Measurements from ENCODE around the gene PNMA1.

Gene PNMA1

DNA sequence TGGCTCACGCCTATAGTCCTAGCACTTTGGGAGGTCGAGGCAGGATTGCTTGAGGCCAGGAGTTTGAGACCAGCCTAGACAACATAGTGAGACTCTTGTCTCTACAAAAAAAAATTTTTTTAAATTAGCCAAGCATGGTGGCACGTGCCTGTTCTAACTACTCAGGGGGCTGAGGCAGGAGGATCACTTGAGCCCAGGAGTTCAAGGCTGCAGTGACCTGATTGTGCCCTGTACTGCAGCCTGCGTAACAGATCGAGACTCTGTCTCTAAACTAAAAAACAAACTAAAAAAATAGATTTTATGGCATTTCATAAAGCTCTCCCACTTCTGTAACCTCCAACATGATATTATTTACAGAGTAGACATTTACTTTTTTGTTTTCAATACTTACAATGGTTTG, 29.6 kb downstream of the PNMA1 start:
- Histone ChIP-seq H3K4me1 (ENCODE audit: control insufficient read depth, low read depth, low read length) (no peaks in the 10 kb centered on the region), H3K23ac (ENCODE audit: low read length) (no peak overlapping the region), H3K79me2 (ENCODE audit: control insufficient read depth, insufficient read depth, low read length) (no peaks in the 10 kb centered on the region), H3K79me1 (ENCODE audit: low read length) (no peaks in the 10 kb centered on the region), H2BK120ac (ENCODE audit: low read depth, low read length) (no peak overlapping the region), H4K5ac (ENCODE audit: low read length) (no peak overlapping the region), H3K4me3 (ENCODE audit: low read length) (no peak overlapping the region), H3K56ac (ENCODE audit: low read length) (no peak overlapping the region), H3K9ac (ENCODE audit: low read length) (no peak overlapping the region), H2BK15ac (replicated peaks; ENCODE audit: low read depth) (no peak overlapping the region), H3K36me3 (ENCODE audit: control insufficient read depth, insufficient read depth, low read length) (no peaks in the 10 kb centered on the region), H3K4me2 (ENCODE audit: low read length) (no peak overlapping the region), H3K27me3 (ENCODE audit: insufficient read depth, low read length, poor library complexity) (no peaks in the 10 kb centered on the region), H3K4ac (ENCODE audit: low read depth, low read length) (no peak overlapping the region), H4K8ac (ENCODE audit: low read depth, low read length) (no peak overlapping the region), H3K27ac (ENCODE audit: low read depth, low read length) (no peak overlapping the region), H2BK5ac (ENCODE audit: low read length) (no peak overlapping the region), H2AK5ac (ENCODE audit: low read length) (no peak overlapping the region), H3K18ac (ENCODE audit: low read length) (no peak overlapping the region)
- no peak for DNase-seq
- no CpG with 5 or more reads among the region's 5 CpGs for WGBS (ENCODE audit: extremely low coverage, insufficient coverage, low lambda C conversion rate)

DNA sequence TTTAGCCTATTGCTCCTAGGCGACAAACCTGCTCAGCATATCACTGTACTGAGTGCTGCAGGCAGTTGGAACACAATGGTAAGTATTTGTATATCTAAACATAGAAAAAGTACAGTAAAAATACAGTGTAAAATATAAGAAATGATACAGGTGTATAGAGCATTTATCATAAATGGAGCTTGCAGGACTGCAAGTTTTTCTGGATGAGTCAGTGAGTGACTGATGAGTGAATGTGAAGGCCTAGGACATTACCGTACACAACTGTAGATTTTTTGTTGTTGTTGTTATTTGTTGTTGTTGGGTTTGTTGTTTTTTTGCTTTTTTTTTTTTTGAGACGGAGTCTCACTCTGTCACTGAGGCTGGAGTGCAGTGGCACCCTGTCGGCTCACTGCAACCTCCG, 33.4 kb downstream of the PNMA1 start:
- no peak overlapping the region for H3K18ac ChIP-seq (ENCODE audit: low read length)
- H3K23ac ChIP-seq (ENCODE audit: low read length), result no peak overlapping the region
- no peak overlapping the region for H3K27ac ChIP-seq (ENCODE audit: low read depth, low read length)
- H2BK5ac ChIP-seq (ENCODE audit: low read length), result no peak overlapping the region
- H2BK120ac ChIP-seq (ENCODE audit: low read depth, low read length), result no peak overlapping the region
- no peaks in the 10 kb centered on the region for H3K79me1 ChIP-seq (ENCODE audit: low read length)
- H2AK5ac ChIP-seq (ENCODE audit: low read length), result no peak overlapping the region
- H3K79me2 ChIP-seq (ENCODE audit: control insufficient read depth, insufficient read depth, low read length), result no peaks in the 10 kb centered on the region
- no peaks in the 10 kb centered on the region for H3K36me3 ChIP-seq (ENCODE audit: control insufficient read depth, insufficient read depth, low read length)
- no CpG with 5 or more reads among the region's 5 CpGs for WGBS (ENCODE audit: extremely low coverage, insufficient coverage, low lambda C conversion rate)
- H4K5ac ChIP-seq (ENCODE audit: low read length), result no peak overlapping the region
- H4K8ac ChIP-seq (ENCODE audit: low read depth, low read length), result no peak overlapping the region
- H3K4me3 ChIP-seq (ENCODE audit: low read length), result no peak overlapping the region
- H3K9ac ChIP-seq (ENCODE audit: low read length), result no peak overlapping the region
- no peak overlapping the region for H2BK15ac ChIP-seq (replicated peaks; ENCODE audit: low read depth)
- H3K56ac ChIP-seq (ENCODE audit: low read length), result no peak overlapping the region
- H3K27me3 ChIP-seq (ENCODE audit: insufficient read depth, low read length, poor library complexity), result no peaks in the 10 kb centered on the region
- DNase-seq, result no peak
- H3K4me1 ChIP-seq (ENCODE audit: control insufficient read depth, low read depth, low read length), result no peaks in the 10 kb centered on the region
- no peak overlapping the region for H3K4me2 ChIP-seq (ENCODE audit: low read length)
- H3K4ac ChIP-seq (ENCODE audit: low read depth, low read length), result no peak overlapping the region

GRCh38 chr14:73678698-73679097, 35.5 kb downstream of the PNMA1 start:
- no peak overlapping the region for H3K18ac ChIP-seq (ENCODE audit: low read length)
- no peak overlapping the region for H2BK15ac ChIP-seq (replicated peaks; ENCODE audit: low read depth)
- H2BK120ac ChIP-seq (ENCODE audit: low read depth, low read length), result no peak overlapping the region
- H3K4me1 ChIP-seq (ENCODE audit: control insufficient read depth, low read depth, low read length), result no peaks in the 10 kb centered on the region
- no peak overlapping the region for H3K4me2 ChIP-seq (ENCODE audit: low read length)
- no peak overlapping the region for H3K27ac ChIP-seq (ENCODE audit: low read depth, low read length)
- H3K79me2 ChIP-seq (ENCODE audit: control insufficient read depth, insufficient read depth, low read length), result no peaks in the 10 kb centered on the region
- no peak for DNase-seq
- no peak overlapping the region for H3K4me3 ChIP-seq (ENCODE audit: low read length)
- H3K56ac ChIP-seq (ENCODE audit: low read length), result no peak overlapping the region
- H3K4ac ChIP-seq (ENCODE audit: low read depth, low read length), result no peak overlapping the region
- WGBS (ENCODE audit: extremely low coverage, insufficient coverage, low lambda C conversion rate), result no CpG with 5 or more reads among the region's 4 CpGs
- no peak overlapping the region for H4K8ac ChIP-seq (ENCODE audit: low read depth, low read length)
- H3K36me3 ChIP-seq (ENCODE audit: control insufficient read depth, insufficient read depth, low read length), result no peaks in the 10 kb centered on the region
- H3K9ac ChIP-seq (ENCODE audit: low read length), result no peak overlapping the region
- H4K5ac ChIP-seq (ENCODE audit: low read length), result no peak overlapping the region
- no peaks in the 10 kb centered on the region for H3K27me3 ChIP-seq (ENCODE audit: insufficient read depth, low read length, poor library complexity)
- H3K23ac ChIP-seq (ENCODE audit: low read length), result no peak overlapping the region
- no peak overlapping the region for H2BK5ac ChIP-seq (ENCODE audit: low read length)
- no peak overlapping the region for H2AK5ac ChIP-seq (ENCODE audit: low read length)
- no peaks in the 10 kb centered on the region for H3K79me1 ChIP-seq (ENCODE audit: low read length)

DNA sequence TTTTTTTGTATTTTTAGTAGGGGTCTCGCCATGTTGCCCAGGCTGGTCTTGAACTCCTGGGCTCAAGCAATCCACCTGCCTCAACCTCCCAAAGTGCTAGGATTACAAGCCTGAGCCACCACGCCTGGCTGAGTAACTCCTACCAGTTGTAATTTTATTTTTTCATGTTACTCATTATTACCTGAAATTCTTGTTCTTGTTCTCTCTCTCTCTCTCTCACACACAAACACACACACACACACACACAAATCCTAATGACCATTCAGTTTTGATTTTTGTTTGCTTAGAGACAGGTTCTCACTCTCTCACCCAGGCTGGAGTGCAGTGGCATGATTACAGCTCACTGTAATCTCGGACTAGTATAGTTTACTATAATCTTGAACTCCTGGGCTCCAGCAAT, 39.2 kb downstream of the PNMA1 start:
- Histone ChIP-seq H2BK15ac (replicated peaks; ENCODE audit: low read depth) (no peak overlapping the region), H2BK120ac (ENCODE audit: low read depth, low read length) (no peak overlapping the region), H4K5ac (ENCODE audit: low read length) (no peak overlapping the region), H3K36me3 (ENCODE audit: control insufficient read depth, insufficient read depth, low read length) (no peaks in the 10 kb centered on the region), H3K4me2 (ENCODE audit: low read length) (no peak overlapping the region), H3K27me3 (ENCODE audit: insufficient read depth, low read length, poor library complexity) (no peaks in the 10 kb centered on the region), H3K9ac (ENCODE audit: low read length) (no peak overlapping the region), H3K18ac (ENCODE audit: low read length) (no peak overlapping the region), H4K8ac (ENCODE audit: low read depth, low read length) (no peak overlapping the region), H3K4me1 (ENCODE audit: control insufficient read depth, low read depth, low read length) (no peaks in the 10 kb centered on the region), H2AK5ac (ENCODE audit: low read length) (no peak overlapping the region), H3K4me3 (ENCODE audit: low read length) (no peak overlapping the region), H2BK5ac (ENCODE audit: low read length) (no peak overlapping the region), H3K79me2 (ENCODE audit: control insufficient read depth, insufficient read depth, low read length) (no peaks in the 10 kb centered on the region), H3K56ac (ENCODE audit: low read length) (no peak overlapping the region), H3K4ac (ENCODE audit: low read depth, low read length) (no peak overlapping the region), H3K27ac (ENCODE audit: low read depth, low read length) (no peak overlapping the region), H3K79me1 (ENCODE audit: low read length) (no peaks in the 10 kb centered on the region), H3K23ac (ENCODE audit: low read length) (no peak overlapping the region)
- WGBS (ENCODE audit: extremely low coverage, insufficient coverage, low lambda C conversion rate), result no CpG with 5 or more reads among the region's 3 CpGs
- no peak for DNase-seq

GRCh38 chr14:73667854-73668253, 46.3 kb downstream of the PNMA1 start:
- H2BK15ac ChIP-seq (replicated peaks; ENCODE audit: low read depth), result no peak overlapping the region
- H3K27me3 ChIP-seq (ENCODE audit: insufficient read depth, low read length, poor library complexity), result no peaks in the 10 kb centered on the region
- H3K4me3 ChIP-seq (ENCODE audit: low read length), result no peak overlapping the region
- no peak overlapping the region for H3K23ac ChIP-seq (ENCODE audit: low read length)
- H3K9ac ChIP-seq (ENCODE audit: low read length), result no peak overlapping the region
- H4K5ac ChIP-seq (ENCODE audit: low read length), result no peak overlapping the region
- no peak overlapping the region for H3K18ac ChIP-seq (ENCODE audit: low read length)
- H3K4ac ChIP-seq (ENCODE audit: low read depth, low read length), result no peak overlapping the region
- no peaks in the 10 kb centered on the region for H3K4me1 ChIP-seq (ENCODE audit: control insufficient read depth, low read depth, low read length)
- no peak overlapping the region for H2BK5ac ChIP-seq (ENCODE audit: low read length)
- no peak overlapping the region for H3K56ac ChIP-seq (ENCODE audit: low read length)
- H2BK120ac ChIP-seq (ENCODE audit: low read depth, low read length), result no peak overlapping the region
- WGBS (ENCODE audit: extremely low coverage, insufficient coverage, low lambda C conversion rate), result 100% methylated on average over 1 of the region's 3 CpGs
- no peaks in the 10 kb centered on the region for H3K79me2 ChIP-seq (ENCODE audit: control insufficient read depth, insufficient read depth, low read length)
- H3K4me2 ChIP-seq (ENCODE audit: low read length), result no peak overlapping the region
- no peak overlapping the region for H3K27ac ChIP-seq (ENCODE audit: low read depth, low read length)
- no peaks in the 10 kb centered on the region for H3K36me3 ChIP-seq (ENCODE audit: control insufficient read depth, insufficient read depth, low read length)
- H3K79me1 ChIP-seq (ENCODE audit: low read length), result no peaks in the 10 kb centered on the region
- no peak overlapping the region for H2AK5ac ChIP-seq (ENCODE audit: low read length)
- no peak for DNase-seq
- no peak overlapping the region for H4K8ac ChIP-seq (ENCODE audit: low read depth, low read length)

DNA sequence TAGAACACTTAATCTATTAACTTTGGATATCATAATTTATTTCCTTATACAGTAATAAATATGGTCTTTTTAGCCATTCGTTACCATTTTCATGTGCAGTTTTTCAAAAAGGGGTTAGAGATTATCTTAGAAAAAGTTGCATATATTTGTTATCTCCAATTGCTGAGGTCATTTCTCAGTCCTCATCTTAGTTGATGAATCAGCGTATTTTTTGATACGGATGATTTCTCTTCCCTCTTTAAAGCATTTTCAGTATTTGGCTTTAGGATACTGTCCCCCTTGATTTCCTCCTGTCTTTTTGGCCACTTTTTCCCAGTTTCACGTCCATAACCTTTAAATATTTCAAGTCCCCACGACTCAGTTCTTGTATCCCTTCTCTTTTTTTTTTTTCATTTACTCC, 47.6 kb downstream of the PNMA1 start:
- Histone ChIP-seq H3K4ac (ENCODE audit: low read depth, low read length) (no peak overlapping the region), H3K4me1 (ENCODE audit: control insufficient read depth, low read depth, low read length) (no peaks in the 10 kb centered on the region), H2BK5ac (ENCODE audit: low read length) (no peak overlapping the region), H3K4me2 (ENCODE audit: low read length) (no peak overlapping the region), H3K36me3 (ENCODE audit: control insufficient read depth, insufficient read depth, low read length) (no peaks in the 10 kb centered on the region), H2BK15ac (replicated peaks; ENCODE audit: low read depth) (no peak overlapping the region), H3K79me2 (ENCODE audit: control insufficient read depth, insufficient read depth, low read length) (no peaks in the 10 kb centered on the region), H3K56ac (ENCODE audit: low read length) (no peak overlapping the region), H4K8ac (ENCODE audit: low read depth, low read length) (no peak overlapping the region), H3K4me3 (ENCODE audit: low read length) (no peak overlapping the region), H2BK120ac (ENCODE audit: low read depth, low read length) (no peak overlapping the region), H3K27me3 (ENCODE audit: insufficient read depth, low read length, poor library complexity) (no peaks in the 10 kb centered on the region), H4K5ac (ENCODE audit: low read length) (no peak overlapping the region), H3K79me1 (ENCODE audit: low read length) (no peaks in the 10 kb centered on the region), H3K9ac (ENCODE audit: low read length) (no peak overlapping the region), H3K18ac (ENCODE audit: low read length) (no peak overlapping the region), H2AK5ac (ENCODE audit: low read length) (no peak overlapping the region), H3K27ac (ENCODE audit: low read depth, low read length) (no peak overlapping the region), H3K23ac (ENCODE audit: low read length) (no peak overlapping the region)
- 100% methylated on average over 1 of the region's 5 CpGs for WGBS (ENCODE audit: extremely low coverage, insufficient coverage, low lambda C conversion rate)
- no peak for DNase-seq
